Measurements from ENCODE around the gene RELT. TPM values are rescaled to one million over a fixed set of nuclear protein-coding genes. Genes with fewer than 3 reads are reported as not detected.

RELT gene
- total RNA-seq, 1 donor from 2014 or later: 1.6 TPM

- H3K27me3 ChIP-seq (ENCODE audit: control insufficient read depth in 3 of 3, insufficient read depth in 3 of 3, low read length in 3 of 3): no peaks in the 10 kb centered on the region
- no peaks in the 10 kb centered on the region for H3K9me3 ChIP-seq (ENCODE audit: control insufficient read depth in 3 of 3, low read length in 3 of 3)
- no peak overlapping the region for H3K4me3 ChIP-seq (ENCODE audit: low read length in 3 of 3)
- H3K27ac ChIP-seq (ENCODE audit: low read depth, low read length): no peak overlapping the region
- H3K36me3 ChIP-seq (ENCODE audit: control insufficient read depth in 3 of 3, insufficient read depth in 3 of 3, low read length in 3 of 3): no peaks in the 10 kb centered on the region
- H3K4me1 ChIP-seq (ENCODE audit: control insufficient read depth in 3 of 3, insufficient read depth in 3 of 3, low read length in 3 of 3): peaks cover 3 to 18% (median 4%) of the 10 kb centered on the region in 3 donors
- H3K9ac ChIP-seq (ENCODE audit: low read depth in 1 of 3, low read length in 3 of 3): peak overlapping the region in 1 of 3 donors; percentile 44
Measured at GRCh38 chr11:73439002-73439843, 63.0 kb downstream of the RELT start.

- peaks cover 0 to 4% (median 4%) of the 10 kb centered on the region in 3 donors for H3K4me1 ChIP-seq (ENCODE audit: control insufficient read depth in 3 of 3, insufficient read depth in 3 of 3, low read length in 3 of 3)
- H3K27ac ChIP-seq (ENCODE audit: low read depth, low read length): no peak overlapping the region
- H3K9ac ChIP-seq (ENCODE audit: low read depth in 1 of 3, low read length in 3 of 3): no peak overlapping the region
Measured at GRCh38 chr11:73445980-73446379, 69.8 kb downstream of the RELT start.

GRCh38 chr11:73446766-73447165 lies 70.6 kb downstream of the RELT start:
- no peak overlapping the region for H3K27ac ChIP-seq (ENCODE audit: low read depth, low read length)
- no peaks in the 10 kb centered on the region for H3K9me3 ChIP-seq (ENCODE audit: control insufficient read depth in 3 of 3, low read length in 3 of 3)

More at GRCh38 chr11:73445980-73446379, 69.8 kb downstream of the RELT start:
- Histone ChIP-seq H3K36me3 (ENCODE audit: control insufficient read depth in 3 of 3, insufficient read depth in 3 of 3, low read length in 3 of 3) (no peaks in the 10 kb centered on the region), H3K27me3 (ENCODE audit: control insufficient read depth in 3 of 3, insufficient read depth in 3 of 3, low read length in 3 of 3) (no peaks in the 10 kb centered on the region), H3K4me3 (ENCODE audit: low read length in 3 of 3) (no peak overlapping the region), H3K9me3 (ENCODE audit: control insufficient read depth in 3 of 3, low read length in 3 of 3) (no peaks in the 10 kb centered on the region)

More at GRCh38 chr11:73446766-73447165, 70.6 kb downstream of the RELT start:
- H3K4me3 ChIP-seq (ENCODE audit: low read length in 3 of 3): no peak overlapping the region
- H3K36me3 ChIP-seq (ENCODE audit: control insufficient read depth in 3 of 3, insufficient read depth in 3 of 3, low read length in 3 of 3): no peaks in the 10 kb centered on the region
- no peak overlapping the region for H3K9ac ChIP-seq (ENCODE audit: low read depth in 1 of 3, low read length in 3 of 3)
- H3K27me3 ChIP-seq (ENCODE audit: control insufficient read depth in 3 of 3, insufficient read depth in 3 of 3, low read length in 3 of 3): no peaks in the 10 kb centered on the region
- H3K4me1 ChIP-seq (ENCODE audit: control insufficient read depth in 3 of 3, insufficient read depth in 3 of 3, low read length in 3 of 3): peaks cover 0 to 4% (median 4%) of the 10 kb centered on the region in 3 donors

Other genes with a start within 250 kb of the RELT start
- 19.8 TPM for gene FCHSD2, start 234.1 kb upstream of the RELT start, total RNA-seq
- 1.0 TPM for gene P2RY2, start 158.1 kb upstream of the RELT start, total RNA-seq
- 2.1 TPM for gene P2RY6, start 104.1 kb upstream of the RELT start, total RNA-seq
- gene ARHGEF17, start 68.1 kb upstream of the RELT start, total RNA-seq: 19.3 TPM
- 13.0 TPM for gene FAM168A, start 221.7 kb downstream of the RELT start, total RNA-seq